NCI-H510A treated with DMSO at 0.1 percent for 48 hours (cell line): ENCODE measurements around the gene POLN.
A peak's percentile ranks its signal among the peaks of the same experiment; 100 is the strongest.

Experiments used
- DNase-seq: peaks from one replicate; lab custom pipeline; 2025; lab: John Stamatoyannopoulos, UW

The POLN gene

DNA sequence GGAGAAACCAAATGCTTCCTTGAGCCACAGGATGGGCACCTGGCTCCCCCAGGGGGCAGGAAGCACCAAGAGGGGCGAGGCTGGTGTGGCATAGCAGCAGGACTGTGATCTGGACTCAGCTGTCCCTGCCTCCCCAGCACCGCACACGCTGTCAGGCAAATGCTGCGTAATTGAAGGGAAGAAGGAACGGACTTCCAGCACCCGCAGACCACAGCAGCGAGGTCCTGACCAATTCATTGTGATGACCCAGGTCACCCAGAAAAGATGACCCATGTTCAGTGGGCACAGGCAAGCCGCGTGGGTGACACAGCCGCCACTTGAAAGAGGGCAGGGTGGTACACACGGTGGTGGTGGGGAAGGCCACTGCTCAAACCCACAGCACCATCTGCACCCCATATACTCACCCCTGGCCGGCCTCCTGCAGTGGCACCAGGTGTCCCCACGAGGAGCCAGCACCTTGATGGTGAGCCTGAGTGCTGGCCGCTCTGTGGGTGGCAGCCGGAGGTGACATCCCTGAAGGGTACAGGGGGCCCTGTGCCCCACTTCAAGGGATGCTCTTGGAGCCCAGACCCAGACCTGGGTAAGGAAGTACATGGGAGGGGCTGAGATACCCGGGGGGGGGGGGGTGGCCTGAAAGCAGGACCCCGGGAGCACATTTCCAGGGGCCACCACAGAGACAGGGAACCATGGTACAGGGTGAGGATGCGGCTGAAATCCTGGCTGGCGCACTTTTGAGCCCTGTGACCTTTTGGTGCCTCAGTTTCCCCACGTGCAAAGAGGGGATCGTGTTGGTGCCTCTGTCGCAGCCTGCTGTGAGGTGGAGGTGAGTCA, 171.3 kb downstream of the POLN start:
- DNase-seq = no peak

DNA sequence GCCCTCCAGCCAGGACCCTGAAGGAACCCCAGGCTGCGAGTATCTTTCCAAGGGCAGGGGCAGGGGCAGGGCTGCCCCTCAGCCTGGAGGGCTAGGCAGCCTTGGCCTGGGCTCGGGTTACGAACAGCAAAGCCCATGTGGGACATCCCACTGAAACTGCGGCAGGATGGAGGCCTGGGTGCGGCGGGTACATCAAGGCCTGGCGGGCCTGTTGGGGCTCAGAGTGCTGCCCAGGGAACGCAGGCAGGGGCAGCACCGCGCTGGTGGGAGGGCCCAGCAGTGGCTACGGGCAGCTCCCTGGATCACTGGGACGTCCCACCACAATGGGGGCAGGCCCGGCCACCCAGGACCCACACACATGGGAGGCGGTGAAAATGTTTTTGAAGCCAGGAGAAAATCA, 171.9 kb downstream of the POLN start:
- DNase-seq = no peak

DNA sequence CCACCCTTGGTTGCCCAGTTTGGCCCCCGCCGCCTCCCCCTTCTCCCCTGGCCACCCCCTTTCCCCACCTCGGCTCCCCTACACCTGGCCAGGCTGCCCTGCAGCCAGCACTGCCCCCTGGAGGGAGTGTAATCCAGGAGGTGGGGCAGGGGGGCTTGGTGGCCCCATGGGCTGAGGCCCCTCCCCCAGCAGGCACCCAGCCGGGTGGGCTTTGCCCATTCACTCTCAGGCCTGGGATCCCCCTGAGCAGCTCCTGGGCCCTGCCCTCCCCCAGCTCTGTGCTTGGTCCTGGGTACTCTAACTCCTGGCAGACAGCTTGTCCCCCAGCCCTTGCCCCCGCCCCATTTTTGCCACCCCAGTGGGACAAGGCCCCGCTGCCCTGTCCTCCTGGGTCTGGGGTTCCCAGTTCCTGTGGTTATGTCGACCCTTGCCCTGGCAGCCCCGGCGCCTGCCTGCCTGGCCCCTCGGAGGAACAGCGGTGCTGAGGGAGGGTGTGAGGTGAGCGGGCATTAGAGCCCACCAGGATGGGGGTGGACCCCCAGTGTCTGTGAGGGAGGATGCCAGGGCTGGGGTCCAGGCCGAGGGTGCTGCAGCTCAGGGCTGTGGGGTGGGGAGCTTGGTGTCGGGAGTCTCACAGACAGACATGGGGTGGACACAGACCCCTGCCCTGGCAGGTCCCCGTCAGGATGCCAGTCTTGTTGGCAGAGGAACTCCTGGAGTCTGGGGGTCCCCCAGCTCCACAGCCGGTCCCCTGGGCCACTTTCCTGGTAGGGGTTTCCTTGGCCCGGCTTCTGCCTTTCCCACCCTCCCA, 172.6 kb downstream of the POLN start:
- DNase-seq = no peak

DNA sequence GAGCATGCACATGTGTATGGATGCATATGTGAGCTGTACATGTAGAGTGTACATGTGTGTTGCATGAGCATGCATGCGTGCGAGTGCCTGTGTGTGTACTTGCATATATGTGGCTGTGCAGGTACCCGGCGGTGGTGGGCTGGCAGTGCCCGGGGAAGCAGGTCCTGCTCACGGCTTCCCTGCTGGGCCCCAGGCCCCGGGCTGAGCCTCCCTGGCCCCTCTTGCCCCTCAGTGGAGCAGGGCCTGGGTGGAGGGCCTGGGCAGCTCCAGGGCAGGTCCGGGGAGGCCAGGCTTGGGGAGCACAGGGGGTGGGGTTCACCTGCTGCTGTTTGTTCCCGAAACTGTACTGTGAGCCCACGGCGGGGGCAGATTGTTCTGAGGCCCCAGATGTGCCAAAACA, 173.4 kb downstream of the POLN start:
- DNase-seq = no peak

DNA sequence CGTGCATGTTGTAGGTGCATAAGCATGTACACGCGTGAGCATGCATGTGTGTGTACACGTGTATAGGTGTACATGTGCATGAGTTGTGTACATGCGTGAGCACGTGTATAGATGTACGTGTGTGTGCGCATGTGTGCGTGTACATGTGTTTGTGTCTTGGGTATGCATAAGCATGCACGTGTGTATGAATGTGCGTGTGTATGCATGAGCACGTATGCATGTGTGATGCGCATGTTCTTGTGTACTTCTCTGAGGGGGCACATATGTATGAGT, 173.8 kb downstream of the POLN start:
- DNase-seq = no peak

DNA sequence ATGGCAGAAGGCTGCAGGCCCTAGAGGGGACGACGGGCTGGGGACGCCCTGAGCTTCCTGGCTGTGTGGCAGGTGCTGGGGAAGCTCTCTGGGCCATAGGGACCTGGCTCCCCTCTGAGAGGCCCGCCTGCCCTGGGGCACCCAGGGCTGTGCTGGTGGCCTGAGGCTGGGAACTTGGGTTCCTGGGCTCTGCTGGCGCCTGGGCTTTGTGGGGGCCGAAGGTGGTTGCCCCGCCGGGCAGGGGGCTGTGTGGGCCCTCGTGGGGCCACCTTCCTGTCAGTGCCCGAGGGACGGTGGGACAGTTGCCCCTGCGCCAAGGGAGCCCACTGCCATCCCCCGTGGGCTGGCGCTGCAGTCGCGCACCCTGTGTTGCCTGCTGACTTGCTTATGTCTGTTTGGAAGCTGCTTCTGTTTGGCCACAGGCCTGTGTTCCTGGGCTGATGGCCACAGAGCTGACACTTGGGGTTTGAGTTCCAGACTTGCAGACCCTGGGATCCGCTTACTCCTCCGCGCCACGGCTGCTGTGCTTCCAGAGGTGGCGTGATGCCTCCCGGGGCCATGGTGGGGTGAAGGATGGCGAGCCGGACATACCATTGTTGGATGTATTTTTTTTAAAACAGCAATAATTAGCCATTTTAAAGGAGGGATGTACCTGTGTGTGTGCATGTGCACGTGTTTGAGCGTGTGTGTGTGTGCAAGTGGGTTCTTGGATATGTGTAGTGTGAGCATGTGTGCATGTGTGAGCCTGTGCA, 174.3 kb downstream of the POLN start:
- no peak for DNase-seq

DNA sequence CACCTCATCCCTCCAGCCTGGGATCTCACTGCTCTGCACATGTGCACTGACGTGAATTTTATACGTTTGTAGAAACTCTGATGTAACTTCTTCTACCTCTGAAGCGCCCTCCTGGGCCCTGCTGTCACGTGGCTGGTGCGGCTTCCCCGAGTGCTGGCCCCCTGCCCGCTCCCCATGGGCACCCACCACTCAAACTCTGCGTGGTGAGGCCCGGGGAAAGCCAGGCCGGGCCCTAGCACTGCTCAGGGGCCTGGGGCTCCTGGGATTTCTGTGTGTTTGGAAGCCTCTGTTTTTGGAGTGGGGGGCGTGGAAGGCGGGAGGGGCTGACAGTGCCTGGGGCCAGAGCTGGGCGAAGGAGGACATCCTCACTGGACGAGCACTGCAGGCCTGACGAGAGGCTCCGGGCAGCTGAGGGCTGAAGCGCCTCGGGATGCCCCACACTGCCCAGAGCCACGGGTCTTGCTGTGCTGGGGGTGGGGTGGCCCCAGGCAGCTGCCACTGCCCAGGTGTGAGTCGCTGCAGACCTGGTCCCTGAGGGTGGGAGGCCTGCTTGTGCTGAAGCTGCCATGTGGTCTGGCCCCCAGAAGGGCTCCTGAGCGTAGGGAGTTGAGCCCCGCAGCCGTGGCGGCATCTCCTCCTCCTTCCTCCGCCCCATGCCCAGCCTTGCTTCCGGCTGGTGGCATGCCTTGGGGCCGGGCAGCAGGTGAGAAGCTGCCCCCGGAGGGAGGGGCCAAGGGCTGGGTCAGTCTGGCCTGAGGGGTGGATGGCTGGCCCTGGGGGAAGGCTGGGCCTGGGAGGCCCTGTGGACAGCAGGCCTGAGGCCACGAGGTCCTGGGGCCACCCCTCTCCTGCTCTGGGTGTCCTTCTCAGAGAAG, 175.1 kb downstream of the POLN start:
- no peak for DNase-seq

DNA sequence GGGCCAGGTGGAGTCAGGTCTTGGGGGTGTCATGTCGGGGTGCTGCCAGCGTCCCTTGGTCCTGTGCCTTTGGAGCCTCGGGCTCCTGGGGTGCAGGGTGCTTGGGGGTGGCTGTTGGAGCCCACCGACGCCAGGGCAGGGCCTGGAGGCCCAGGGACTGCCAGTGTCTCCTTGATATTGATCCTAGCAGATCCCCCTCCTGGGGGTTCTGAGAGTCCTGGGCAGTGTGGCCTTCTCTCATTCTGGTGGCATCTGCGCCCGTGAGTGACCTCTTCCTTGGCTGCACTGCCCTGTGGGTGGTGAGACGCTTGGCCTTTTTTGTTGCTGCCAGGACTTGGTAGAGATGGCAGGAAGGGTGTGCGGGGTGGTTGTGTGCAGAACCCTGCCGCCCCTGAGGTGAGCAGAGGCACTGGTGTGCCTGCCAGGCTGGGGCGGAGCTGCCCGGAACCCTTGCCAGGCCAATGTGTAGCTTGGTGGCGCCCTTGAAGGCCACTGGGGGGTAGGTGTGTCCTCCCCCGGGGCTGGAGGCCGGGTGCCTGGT, 175.8 kb downstream of the POLN start:
- DNase-seq = no peak

DNA sequence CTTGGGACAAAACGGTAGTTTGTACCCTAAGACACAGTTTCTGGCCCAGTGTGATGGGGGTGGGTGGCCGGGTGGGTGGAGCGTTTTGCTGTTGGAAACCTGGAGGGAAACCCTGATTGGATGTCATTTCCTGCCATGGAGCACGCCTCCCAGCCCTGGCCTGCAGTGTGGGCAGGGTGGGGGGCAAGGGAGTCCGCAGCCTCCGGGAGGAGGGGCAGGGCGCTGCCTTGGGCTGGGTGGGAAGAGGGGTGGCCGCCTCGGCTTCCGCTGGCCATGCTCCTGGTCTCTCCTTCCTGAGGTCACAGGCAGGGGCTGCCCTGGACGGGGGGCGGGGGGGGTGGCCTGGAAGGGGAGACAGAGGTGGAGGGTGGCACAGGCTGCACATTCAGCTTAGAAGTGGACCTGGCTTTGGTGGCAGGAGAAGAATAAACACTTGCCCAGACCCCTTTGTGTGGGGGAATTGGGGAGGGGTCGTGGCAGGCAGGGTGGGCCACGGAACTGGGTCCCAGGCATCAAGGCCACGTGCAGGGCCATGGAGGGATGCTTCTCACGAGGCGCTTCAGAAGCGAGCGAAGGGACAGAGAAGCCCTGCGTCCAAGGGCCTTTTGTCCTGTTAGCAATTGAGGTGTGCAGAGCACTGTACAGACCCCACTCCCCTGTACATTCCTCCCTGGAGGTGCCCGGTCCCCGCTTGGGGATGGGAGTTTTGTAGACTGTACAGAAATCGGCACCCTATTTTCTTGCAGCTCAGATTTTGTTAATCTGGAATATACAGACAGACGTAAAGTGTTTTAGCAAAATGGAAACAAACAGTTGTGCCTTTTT, 176.6 kb downstream of the POLN start:
- no peak for DNase-seq

DNA sequence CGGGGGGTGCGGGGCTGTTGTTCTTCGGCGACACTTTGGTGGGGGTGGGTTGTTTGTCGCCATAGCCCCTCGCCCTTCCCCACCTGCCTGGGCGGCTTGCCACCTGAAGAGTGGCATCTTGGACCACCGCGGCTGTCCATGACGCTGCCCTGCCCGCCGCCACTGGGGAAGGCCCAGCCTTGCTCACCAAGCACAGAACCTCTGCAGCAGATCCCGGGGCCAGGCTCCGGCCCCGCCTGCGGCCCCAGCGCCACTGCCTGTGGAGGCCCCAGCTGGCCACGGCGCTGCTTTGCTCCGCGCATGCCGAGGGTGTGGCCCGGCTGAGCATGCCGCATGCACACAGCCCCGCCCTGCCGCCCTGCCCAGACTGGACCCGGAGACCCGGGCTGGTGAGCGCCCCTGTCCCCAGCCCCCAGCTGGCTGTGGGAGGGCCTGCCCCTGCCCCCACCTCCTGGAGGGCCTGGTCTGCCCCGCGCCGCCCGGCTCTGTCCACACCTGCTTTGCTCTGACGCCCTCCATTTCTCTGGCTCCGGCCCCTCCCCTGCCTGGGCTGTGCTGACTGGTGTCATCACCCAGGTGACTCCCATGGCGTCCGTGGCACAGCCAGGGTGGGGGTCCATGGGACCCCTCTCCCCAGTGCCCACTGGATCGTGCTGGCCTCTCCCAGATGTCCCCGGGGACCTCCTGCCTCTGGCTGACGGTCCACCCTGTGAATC, 177.5 kb downstream of the POLN start:
- DNase-seq = no peak

DNA sequence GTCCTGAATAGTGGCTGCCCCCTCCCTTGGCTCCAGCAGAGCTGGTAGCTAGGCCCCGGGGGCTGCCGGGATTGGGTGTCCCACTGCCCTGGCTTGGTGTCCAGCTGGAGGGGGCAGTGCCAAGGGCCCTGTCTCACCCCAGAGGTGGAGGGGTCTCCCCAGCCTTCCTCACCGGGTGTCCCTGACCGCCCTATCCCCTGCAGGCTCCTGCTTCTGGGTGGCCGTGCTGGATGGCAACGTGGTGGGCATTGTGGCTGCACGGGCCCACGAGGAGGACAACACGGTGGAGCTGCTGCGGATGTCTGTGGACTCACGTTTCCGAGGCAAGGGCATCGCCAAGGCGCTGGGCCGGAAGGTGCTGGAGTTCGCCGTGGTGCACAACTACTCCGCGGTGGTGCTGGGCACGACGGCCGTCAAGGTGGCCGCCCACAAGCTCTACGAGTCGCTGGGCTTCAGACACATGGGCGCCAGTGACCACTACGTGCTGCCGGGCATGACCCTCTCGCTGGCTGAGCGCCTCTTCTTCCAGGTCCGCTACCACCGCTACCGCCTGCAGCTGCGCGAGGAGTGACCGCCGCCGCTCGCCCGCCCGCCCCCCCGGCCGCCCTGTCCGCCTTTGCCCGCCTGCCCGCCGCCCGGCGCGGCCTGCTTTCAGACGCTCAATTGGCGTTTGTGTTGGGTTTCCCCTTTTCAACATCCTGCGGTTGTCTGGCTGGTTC, 178.2 kb downstream of the POLN start:
- no peak for DNase-seq

DNA sequence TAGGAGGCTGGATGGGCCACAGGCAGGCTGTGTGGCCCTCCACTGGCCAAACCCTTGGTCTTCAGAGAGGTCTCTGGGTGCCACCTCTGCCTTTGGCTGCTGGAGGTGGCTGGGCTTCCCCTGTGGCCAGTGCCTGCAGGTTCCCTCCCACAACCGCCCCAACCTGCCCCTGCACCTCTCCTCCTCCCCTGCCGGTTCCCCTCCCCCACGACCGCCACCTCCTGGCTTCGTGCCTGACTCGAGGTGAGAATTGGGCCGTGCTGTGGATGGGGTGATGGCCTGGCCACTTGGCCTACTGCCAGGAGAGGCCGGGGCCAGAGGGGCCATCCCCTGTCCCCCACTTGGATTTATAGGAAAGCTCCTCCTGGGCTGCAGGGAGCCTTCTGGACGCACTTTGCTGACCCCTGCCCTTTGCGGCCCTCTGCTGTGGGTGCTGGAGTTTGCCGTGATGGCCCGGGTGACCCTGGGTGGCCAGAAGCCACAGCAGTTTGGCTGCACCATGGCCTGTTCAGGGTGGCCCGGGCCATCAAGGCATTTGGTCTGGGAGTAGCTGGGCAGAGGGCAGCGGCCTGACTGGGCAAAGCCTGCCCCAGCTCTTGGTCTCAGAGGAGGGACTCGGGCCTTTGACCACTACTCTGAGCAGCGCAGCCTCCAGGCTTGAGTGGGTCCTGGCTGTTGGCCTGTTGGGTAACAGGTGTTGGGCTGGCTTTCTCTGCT, 179.0 kb downstream of the POLN start:
- no peak for DNase-seq

DNA sequence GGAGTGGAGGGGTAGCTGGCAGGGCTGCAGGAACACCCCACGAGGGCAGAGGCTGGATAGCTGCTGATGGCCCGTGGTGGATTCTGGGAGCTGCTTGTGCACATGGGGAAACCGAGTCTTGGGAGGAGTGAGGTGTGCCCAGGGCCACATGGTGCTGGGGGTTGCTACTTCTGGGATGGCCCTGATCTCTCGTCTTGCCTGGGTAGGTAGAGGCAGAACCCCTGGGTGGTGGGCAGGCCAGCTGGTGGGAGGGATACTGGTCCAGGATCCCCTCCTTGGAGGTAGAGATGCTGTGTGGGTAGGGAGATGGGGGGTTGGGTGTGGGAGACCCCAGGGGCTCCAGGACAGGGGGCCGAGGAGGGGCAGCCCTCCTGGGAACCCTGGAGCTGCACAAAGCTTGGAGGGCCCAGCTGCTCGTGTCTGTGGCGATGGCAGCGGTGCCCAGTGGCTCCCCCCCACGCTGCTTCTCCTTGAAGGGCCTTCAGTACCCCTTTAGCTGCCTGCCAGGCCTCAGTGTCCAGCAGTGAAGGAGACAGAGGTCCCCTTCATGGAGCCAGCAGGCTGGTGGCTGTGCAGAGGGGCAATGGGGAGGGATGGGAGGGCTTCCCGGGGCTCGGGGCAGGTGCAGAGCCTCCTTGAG, 179.6 kb downstream of the POLN start:
- DNase-seq = no peak

DNA sequence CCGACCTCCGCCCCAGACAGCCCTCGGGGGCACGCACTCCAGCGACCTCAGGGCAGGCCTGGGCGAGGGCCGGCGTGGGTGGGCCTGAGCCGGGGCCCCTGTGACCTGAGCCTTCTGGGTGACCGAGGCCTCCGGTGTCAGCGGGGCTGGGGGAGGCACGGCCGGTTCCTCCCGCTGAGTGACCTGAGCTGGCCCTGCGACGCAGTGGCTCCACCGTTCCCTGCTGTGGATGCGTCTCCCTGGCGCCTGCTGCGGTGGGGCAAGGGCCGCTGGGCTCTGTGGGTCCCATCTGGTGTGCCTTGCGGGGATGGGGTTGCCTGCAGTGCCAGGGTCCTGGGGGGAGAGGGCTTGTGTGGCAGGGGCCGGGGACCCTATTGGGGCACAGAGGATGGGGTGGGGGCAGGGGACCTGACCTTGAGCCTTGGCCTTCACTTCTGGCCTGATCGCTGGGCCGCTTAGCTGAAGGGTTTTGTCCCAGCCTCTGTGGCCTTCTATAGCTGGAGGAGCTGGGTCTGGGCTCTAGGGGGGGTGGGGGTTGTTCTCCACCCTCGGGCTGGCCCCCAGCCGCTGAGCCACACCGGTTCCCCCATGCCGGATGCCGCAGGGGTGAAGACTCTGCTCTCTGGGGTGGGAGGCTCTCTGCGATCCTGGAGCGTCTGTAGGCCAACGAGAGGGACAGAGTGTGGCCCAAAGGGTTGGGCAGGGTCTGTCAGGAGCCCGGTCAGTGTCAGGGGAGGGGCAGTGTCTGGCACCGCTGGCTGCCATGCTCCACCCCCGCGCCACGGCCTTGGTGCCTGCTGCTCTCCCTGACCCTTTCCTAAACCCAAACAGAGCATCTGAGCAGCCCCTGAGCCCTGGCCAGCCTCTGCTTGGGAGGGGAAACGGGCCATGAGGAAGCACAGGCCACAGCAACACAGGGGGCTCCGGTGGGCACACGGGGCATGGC, 180.5 kb downstream of the POLN start:
- DNase-seq = no peak

DNA sequence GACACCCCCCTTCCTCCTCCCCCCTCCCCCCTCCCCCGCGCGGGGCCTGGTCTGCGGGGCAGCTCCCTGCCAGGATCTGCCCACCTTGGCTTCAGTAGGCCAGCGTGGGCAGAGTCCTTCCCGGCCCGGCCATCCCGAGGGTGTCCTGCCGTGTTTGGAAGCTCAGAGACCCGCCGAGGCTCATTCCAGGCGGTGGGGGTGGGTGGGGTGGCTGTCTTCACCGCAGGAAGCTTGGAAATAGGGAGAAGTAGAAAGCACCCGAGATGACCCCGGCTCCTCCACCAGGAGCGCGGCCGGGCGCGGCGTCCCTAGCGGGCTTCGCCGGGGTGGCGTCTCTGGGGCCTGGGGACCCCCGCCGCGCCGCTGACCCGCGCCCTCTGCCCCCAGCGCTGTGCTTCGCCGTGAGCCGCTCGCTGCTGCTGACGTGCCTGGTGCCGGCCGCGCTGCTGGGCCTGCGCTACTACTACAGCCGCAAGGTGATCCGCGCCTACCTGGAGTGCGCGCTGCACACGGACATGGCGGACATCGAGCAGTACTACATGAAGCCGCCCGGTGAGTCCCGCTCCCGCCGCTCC, 181.2 kb downstream of the POLN start:
- peak; percentile 22 for DNase-seq

DNA sequence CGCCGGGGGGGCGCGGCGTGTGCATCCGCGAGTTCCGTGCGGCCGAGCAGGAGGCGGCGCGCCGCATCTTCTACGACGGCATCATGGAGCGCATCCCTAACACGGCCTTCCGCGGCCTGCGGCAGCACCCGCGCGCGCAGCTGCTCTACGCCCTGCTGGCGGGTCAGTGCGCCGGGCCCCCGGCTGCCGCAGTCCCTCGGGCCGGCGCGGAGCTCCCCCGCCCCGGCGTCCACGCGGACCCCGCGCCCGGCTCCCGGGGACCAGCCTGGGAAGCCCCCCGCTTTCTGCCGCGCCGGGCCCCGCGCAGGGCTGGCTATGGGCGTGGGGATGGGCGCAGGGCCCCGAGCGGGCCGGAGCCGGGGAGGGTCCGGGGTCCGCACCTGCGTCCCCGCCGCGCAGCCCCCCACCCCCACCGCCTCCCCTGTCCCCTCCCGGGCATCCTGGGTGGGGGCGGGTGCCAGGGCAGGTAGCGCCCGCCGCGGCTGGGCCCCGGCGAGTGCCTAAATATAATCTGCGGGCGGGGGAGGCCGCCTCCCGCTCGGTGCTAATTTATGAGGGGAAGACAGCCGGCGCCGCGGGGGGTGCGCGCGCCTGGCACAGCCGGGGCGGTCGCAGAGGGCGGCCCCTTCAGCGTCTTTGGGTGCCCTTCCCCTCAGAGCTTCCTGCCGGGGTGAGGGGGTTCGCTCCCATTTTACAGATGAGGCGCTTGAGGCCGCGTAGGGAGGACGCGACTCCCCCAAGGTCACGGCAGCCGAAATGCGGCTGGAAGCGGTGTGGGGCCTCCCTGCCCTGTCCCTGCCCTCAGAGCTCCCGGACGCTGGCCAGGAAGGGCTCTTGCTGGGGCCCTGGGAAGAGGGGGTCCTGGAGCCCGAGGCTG, 182.0 kb downstream of the POLN start:
- DNase-seq = no peak
